Activated T-helper 2 cell treated with anti-CD3 and anti-CD28 coated beads, Interferon-gamma antibody, Interleukin-2, Interleukin-4, amounts not matched to agents 10 μg/mL and 5 μg/mL and 100 μg/mL, durations not matched to agents 14 hours and 24 hours and 36 hours (primary cell): ENCODE measurements around the gene ITPRID1. TPM values are rescaled to one million over a fixed set of nuclear protein-coding genes. Genes with fewer than 3 reads are reported as not detected.

ENCODE experiments used
- DNase-seq: peaks from one replicate; pipeline ENCODE4 v3.0.0; 2021; ENCODE audit warnings: low spot score
- H3K27ac Mint-ChIP-seq: one replicate; pipeline ENCODE4 v1.8.0; 2021; ENCODE audit warnings: mixed read lengths
- H3K27me3 Mint-ChIP-seq: one replicate; pipeline ENCODE4 v1.8.0; 2021; ENCODE audit warnings: low read depth, mixed read lengths
- H3K36me3 Mint-ChIP-seq: one replicate; pipeline ENCODE4 v1.8.0; 2021; ENCODE audit warnings: low read depth, mixed read lengths
- H3K4me1 Mint-ChIP-seq: one replicate; pipeline ENCODE4 v1.8.0; 2021; ENCODE audit warnings: low read depth, mixed read lengths
- H3K4me3 Mint-ChIP-seq: one replicate; pipeline ENCODE4 v1.8.0; 2021; ENCODE audit warnings: low read depth, mild to moderate bottlenecking, moderate library complexity, mixed read lengths
- H3K9me3 Mint-ChIP-seq: one replicate; pipeline ENCODE4 v1.8.0; 2021; ENCODE audit warnings: mixed read lengths
- intact Hi-C: fragments of 100-400 bp; cut with micrococcal nuclease; formaldehyde crosslinking; loops from one replicate; pipeline ENCODE4 v1.15.1; 2023
- total RNA-seq: library from RNA; stranded (reverse); gene quantifications from 2 replicates; pipeline ENCODE4 v1.2.3, GENCODE V29; 2022

ITPRID1 gene
- total RNA-seq, 1 donor from 2014 or later, result not detected

GRCh38 chr7:31595390-31595789, 81.5 kb downstream of the ITPRID1 start:
- no peaks in the 10 kb centered on the region for H3K4me1 Mint-ChIP-seq
- no peaks in the 10 kb centered on the region for H3K27me3 Mint-ChIP-seq
- H3K36me3 Mint-ChIP-seq, result no peaks in the 10 kb centered on the region
- no peak for DNase-seq
- intact Hi-C loops, result no loop called here
- H3K27ac Mint-ChIP-seq, result no peak overlapping the region
- peaks cover 18% of the 10 kb centered on the region for H3K9me3 Mint-ChIP-seq
- no peak overlapping the region for H3K4me3 Mint-ChIP-seq

DNA sequence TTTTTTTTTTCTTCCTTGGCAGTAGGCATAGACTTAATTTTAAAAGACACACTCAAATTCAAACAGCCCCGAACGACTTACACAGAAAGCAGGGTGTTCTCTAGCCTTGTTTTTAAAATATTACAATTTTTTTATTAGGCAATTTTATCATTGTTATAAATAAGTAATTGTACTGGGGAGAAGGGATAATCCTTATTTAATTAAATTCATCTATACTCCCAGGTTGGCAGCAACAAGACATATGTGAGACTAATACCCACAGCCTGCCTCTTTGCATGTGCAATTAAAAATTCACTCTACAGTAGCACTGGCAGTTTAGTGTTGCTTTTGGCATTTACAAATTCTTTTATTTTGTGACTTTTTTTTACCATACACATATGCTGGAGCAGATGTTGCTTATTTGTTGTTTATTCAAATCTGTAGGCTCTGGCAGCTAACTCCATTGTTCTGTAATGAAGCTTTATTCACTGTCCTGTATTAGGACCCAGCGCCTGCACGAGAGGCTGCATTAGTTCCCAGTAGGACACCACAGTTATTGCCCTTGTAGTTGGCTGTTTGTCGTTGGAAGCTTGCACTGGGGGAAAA, 88.2 kb downstream of the ITPRID1 start:
- Mint-ChIP-seq H3K36me3 (no peaks in the 10 kb centered on the region), H3K4me3 (no peak overlapping the region), H3K9me3 (peaks cover 21% of the 10 kb centered on the region), H3K27ac (no peak overlapping the region), H3K27me3 (no peaks in the 10 kb centered on the region), H3K4me1 (no peaks in the 10 kb centered on the region)
- intact Hi-C loops, result no loop called here
- DNase-seq, result no peak

- Mint-ChIP-seq H3K27me3 (no peaks in the 10 kb centered on the region), H3K36me3 (no peaks in the 10 kb centered on the region), H3K9me3 (peaks cover 21% of the 10 kb centered on the region), H3K27ac (no peak overlapping the region), H3K4me3 (no peak overlapping the region), H3K4me1 (no peaks in the 10 kb centered on the region)
- intact Hi-C loops, result no loop called here
- DNase-seq, result no peak
These were observed 89.2 kb downstream of the ITPRID1 start for GRCh38 chr7:31603046-31603445.

DNA sequence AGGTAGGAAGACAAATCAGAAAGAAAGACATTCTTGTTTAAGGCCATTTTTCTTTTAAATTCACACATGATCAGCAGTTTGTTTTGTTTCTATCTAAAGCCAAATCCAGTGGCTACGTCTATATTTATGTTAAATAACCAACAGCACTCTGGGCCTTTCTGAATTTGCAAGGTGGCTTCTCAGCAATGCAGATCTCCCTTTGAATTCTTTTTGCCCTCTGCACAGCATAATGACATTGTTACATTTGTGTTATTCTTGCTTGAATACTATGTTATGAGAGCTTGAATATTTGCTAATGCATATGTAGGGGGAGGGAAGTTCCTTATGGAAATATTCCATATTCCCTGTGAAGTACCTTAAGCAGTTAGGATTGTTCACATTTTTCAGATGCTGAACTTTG, 99.7 kb downstream of the ITPRID1 start:
- Mint-ChIP-seq H3K36me3 (no peaks in the 10 kb centered on the region), H3K4me1 (no peaks in the 10 kb centered on the region), H3K9me3 (peaks cover 9% of the 10 kb centered on the region), H3K27ac (no peak overlapping the region), H3K27me3 (no peaks in the 10 kb centered on the region), H3K4me3 (no peak overlapping the region)
- no peak for DNase-seq
- intact Hi-C loops, result no loop called here

- no peak for DNase-seq
- Mint-ChIP-seq H3K9me3 (no peaks in the 10 kb centered on the region), H3K4me3 (no peak overlapping the region), H3K4me1 (no peaks in the 10 kb centered on the region), H3K27me3 (no peaks in the 10 kb centered on the region), H3K36me3 (no peaks in the 10 kb centered on the region), H3K27ac (no peak overlapping the region)
- intact Hi-C loops, result no loop called here
These were observed 119.6 kb downstream of the ITPRID1 start for GRCh38 chr7:31633467-31633866.

DNA sequence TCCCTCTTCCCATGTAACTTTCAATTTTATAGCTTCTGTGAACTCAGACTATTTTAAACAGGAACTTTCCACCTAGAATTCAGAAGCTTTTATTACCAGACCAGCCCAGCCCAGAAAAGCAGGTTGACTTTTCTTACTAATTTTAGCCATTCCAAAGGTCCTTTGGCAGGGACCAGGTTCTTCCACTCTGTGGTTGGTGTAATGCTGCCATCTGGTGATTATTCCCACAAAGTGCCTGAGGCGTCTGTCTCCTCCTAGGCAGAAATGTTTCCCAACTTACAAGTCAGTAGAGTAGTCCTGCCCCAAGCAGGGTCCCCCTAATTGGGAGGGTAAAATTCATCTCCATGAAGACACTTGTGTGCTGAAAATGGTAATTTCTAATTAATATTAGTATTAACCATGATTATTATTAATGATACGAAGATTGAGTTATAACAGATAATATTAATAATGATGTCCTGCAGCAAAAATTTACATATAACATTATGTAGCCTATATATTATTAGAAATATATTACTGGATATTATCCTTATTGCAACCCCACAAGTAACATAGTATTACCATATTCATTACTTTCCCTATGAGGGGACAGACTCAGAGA, 120.1 kb downstream of the ITPRID1 start:
- H3K36me3 Mint-ChIP-seq, result no peaks in the 10 kb centered on the region
- intact Hi-C loops, result no loop called here
- no peaks in the 10 kb centered on the region for H3K27me3 Mint-ChIP-seq
- no peak overlapping the region for H3K27ac Mint-ChIP-seq
- no peaks in the 10 kb centered on the region for H3K9me3 Mint-ChIP-seq
- DNase-seq, result no peak
- no peak overlapping the region for H3K4me3 Mint-ChIP-seq
- H3K4me1 Mint-ChIP-seq, result no peaks in the 10 kb centered on the region

DNA sequence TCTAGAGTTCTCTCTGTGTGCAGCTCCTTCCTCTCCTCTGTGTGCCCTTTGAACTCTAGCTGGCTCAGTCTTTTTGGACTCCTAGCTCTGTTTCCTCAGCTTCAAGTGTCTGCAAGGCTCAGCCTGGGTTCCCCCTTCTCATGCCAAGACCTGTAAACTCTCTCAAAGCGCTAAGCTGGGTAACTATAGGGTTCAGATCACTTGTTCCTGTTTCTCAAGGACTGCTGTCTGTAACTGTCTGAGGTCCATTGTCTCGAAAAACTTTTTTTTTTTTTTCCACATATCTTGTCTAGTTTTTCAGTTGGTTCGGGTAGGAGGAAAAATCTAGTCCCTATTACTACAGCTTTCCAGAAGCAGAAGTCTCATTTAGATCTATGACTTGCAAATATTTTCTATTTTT, 126.5 kb downstream of the ITPRID1 start:
- Mint-ChIP-seq H3K9me3 (no peaks in the 10 kb centered on the region), H3K27me3 (no peaks in the 10 kb centered on the region), H3K4me1 (no peaks in the 10 kb centered on the region), H3K4me3 (no peak overlapping the region), H3K27ac (no peak overlapping the region), H3K36me3 (no peaks in the 10 kb centered on the region)
- intact Hi-C loops, result no loop called here
- no peak for DNase-seq

DNA sequence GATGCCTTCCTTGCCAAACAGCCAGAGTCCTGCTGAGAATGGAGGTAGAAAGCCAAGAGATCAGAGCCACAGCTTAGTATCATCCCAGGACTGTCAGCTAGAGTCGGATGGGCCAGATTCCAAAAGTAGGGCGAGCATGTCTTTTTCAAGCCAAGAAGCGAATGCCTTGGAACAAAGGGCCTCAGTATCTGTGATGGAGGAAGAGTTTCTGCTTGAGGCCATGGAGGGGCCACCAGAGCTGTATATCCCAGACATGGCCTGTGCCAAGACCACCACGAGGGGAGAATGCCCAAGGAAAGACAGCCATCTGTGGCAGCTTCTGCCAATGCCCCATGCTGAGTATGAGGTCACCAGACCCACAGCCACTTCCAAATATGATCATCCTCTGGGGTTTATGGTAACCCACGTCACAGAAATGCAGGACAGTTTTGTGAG, 128.8 kb downstream of the ITPRID1 start:
- intact Hi-C loops, result no loop called here
- H3K9me3 Mint-ChIP-seq, result no peaks in the 10 kb centered on the region
- DNase-seq, result no peak
- H3K27me3 Mint-ChIP-seq, result no peaks in the 10 kb centered on the region
- no peaks in the 10 kb centered on the region for H3K4me1 Mint-ChIP-seq
- no peak overlapping the region for H3K27ac Mint-ChIP-seq
- no peak overlapping the region for H3K4me3 Mint-ChIP-seq
- H3K36me3 Mint-ChIP-seq, result no peaks in the 10 kb centered on the region

- no peaks in the 10 kb centered on the region for H3K9me3 Mint-ChIP-seq
- H3K4me3 Mint-ChIP-seq, result no peak overlapping the region
- no peaks in the 10 kb centered on the region for H3K27me3 Mint-ChIP-seq
- no peaks in the 10 kb centered on the region for H3K36me3 Mint-ChIP-seq
- intact Hi-C loops, result no loop called here
- H3K4me1 Mint-ChIP-seq, result no peaks in the 10 kb centered on the region
- DNase-seq, result no peak
- no peak overlapping the region for H3K27ac Mint-ChIP-seq
These were observed 133.1 kb downstream of the ITPRID1 start for GRCh38 chr7:31646942-31647341.

DNA sequence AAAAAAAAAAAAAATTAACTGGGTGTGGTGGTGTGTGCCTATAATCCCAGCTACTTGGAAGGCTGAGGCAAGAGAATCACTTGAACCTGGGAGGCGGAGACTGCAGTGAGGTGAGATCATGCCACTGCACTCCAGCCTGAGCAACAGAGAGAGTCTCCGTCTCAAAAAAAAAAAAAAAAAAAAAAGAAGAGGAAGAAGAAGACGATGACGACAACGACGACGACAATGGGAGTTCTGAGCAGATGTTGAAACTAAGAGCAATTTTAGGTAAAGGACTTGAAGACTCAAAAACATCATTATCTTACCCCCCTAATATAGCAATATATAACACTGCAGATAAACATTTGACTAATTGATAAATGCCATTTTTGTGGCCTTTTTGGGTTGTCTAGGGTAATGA, 133.6 kb downstream of the ITPRID1 start:
- H3K27ac Mint-ChIP-seq, result no peak overlapping the region
- no peak for DNase-seq
- no peaks in the 10 kb centered on the region for H3K27me3 Mint-ChIP-seq
- no peak overlapping the region for H3K4me3 Mint-ChIP-seq
- no peaks in the 10 kb centered on the region for H3K9me3 Mint-ChIP-seq
- H3K36me3 Mint-ChIP-seq, result no peaks in the 10 kb centered on the region
- intact Hi-C loops, result no loop called here
- H3K4me1 Mint-ChIP-seq, result no peaks in the 10 kb centered on the region

DNA sequence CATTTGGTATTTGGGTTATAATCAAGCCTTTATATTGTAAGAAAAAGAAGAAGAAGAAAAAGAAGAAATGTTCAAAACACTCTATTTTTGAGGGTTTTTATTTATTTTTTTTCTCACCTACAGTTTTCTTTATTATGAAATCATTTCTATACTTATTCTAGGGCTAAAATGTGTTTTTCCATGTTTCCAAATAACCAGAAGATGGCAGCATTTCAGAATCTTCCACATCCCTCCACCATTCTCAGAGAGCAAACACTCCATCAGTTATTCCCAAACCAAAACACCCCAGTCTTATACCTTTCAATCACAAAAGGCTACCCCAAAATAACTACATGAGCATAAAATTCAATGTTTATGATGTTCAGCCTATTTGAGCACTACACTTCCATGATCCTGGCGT, 134.4 kb downstream of the ITPRID1 start:
- H3K4me1 Mint-ChIP-seq, result no peaks in the 10 kb centered on the region
- DNase-seq, result no peak
- no peaks in the 10 kb centered on the region for H3K27me3 Mint-ChIP-seq
- H3K4me3 Mint-ChIP-seq, result no peak overlapping the region
- H3K36me3 Mint-ChIP-seq, result no peaks in the 10 kb centered on the region
- intact Hi-C loops, result no loop called here
- no peak overlapping the region for H3K27ac Mint-ChIP-seq
- no peaks in the 10 kb centered on the region for H3K9me3 Mint-ChIP-seq

DNA sequence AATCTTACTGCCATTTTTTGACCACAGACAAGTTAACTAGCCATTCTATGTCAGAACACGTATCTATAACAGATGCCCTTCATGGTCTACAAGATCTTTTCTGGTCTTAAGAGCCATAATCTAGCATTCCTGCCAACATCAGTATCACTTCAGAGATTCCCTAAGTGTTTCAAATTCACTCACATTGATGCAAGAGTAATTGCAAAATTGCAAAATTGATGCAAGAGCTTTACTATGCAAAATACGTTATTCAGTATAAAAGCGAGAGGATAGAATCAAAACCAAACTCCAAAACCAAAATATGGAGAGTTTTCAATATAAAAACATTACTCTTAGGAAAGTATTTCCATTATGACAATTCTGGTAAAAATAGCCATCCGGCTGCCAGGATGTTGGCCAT, 135.0 kb downstream of the ITPRID1 start:
- no peaks in the 10 kb centered on the region for H3K9me3 Mint-ChIP-seq
- no peak for DNase-seq

DNA sequence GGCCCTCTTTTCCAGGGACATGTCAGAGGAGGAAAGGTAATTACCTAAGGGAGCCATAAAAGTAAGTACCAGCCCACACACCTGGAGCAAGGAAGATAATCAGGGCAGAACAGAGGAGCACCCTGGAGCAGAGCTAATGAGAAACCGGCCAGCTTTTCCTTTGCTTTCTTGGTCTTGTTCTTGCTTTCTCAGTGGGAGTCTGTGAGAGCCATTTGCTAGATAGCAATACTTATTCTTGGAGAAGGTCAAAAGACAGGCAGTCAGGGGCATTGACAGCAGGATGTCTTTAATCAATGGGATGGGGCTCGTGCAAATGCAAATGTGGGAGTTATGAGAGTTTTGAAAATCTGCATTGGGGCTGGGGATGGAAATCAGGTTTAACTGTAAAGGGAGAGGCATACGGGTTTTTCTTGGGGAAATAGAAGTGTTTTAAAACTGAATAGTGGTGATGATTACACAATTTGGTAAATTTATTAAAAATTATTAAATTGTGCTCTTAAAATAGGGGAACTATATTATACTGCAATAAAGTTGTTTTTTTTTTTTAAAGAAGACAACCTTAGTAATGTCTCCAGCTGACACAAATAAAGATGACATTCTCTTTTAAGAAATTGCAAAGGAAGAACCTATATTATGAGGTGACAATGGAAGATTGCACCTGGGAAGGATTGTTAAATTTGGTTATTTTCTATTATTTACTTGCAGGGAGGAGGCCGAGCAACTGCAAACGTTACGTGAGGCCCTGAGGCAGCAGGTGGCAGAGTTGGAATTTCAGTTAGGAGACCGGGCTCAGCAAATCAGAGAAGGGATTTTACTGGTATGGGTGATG, 137.6 kb downstream of the ITPRID1 start:
- Mint-ChIP-seq H3K9me3 (no peaks in the 10 kb centered on the region), H3K4me3 (no peak overlapping the region), H3K27ac (no peak overlapping the region), H3K27me3 (no peaks in the 10 kb centered on the region), H3K36me3 (no peaks in the 10 kb centered on the region), H3K4me1 (no peaks in the 10 kb centered on the region)
- intact Hi-C loops, result no loop called here
- no peak for DNase-seq

More for the DNA sequence above, 135.0 kb downstream of the ITPRID1 start:
- Mint-ChIP-seq H3K36me3 (no peaks in the 10 kb centered on the region), H3K4me1 (no peaks in the 10 kb centered on the region), H3K27me3 (no peaks in the 10 kb centered on the region), H3K4me3 (no peak overlapping the region), H3K27ac (no peak overlapping the region)
- intact Hi-C loops, result no loop called here
